GM21423 (cell line): ENCODE measurements around the gene PSMB7.
"Not testable (repeated sequence)": the region's sequence is repeated elsewhere in the genome, so short reads cannot be mapped to it uniquely, and the experiment has no call there.

Experiments
- ATAC-seq: cut with Tn5 transposase; IDR thresholded peaks from one replicate; pipeline ENCODE4 v1.9.1; 2021; ENCODE audit warnings: mild to moderate bottlenecking, moderate library complexity; ENCODE audit not compliant: unreplicated experiment

PSMB7 gene

GRCh38 chr9:124444166-124444565 is 28.9 kb upstream of the PSMB7 start:
- ATAC-seq, result no peak

- ATAC-seq, result no peak
Observed at GRCh38 chr9:124443625-124444024, 28.4 kb upstream of the PSMB7 start.

- no peak for ATAC-seq
Observed at GRCh38 chr9:124442826-124443225, 27.6 kb upstream of the PSMB7 start.

- ATAC-seq, result no peak
Observed at GRCh38 chr9:124442379-124442778, 27.1 kb upstream of the PSMB7 start.

GRCh38 chr9:124441291-124441690 is 26.0 kb upstream of the PSMB7 start:
- no peak for ATAC-seq

GRCh38 chr9:124440786-124441185 is 25.5 kb upstream of the PSMB7 start:
- no peak for ATAC-seq

GRCh38 chr9:124439686-124440243 is 24.5 kb upstream of the PSMB7 start:
- ATAC-seq, result no peak

GRCh38 chr9:124439086-124439485 is 23.8 kb upstream of the PSMB7 start:
- ATAC-seq, result no peak

- no peak for ATAC-seq
Observed at GRCh38 chr9:124438091-124438490, 22.8 kb upstream of the PSMB7 start.

- ATAC-seq, result no peak
Observed at GRCh38 chr9:124437086-124437485, 21.8 kb upstream of the PSMB7 start.

- no peak for ATAC-seq
Observed at GRCh38 chr9:124436320-124436719, 21.1 kb upstream of the PSMB7 start.

GRCh38 chr9:124429530-124429867 is 14.3 kb upstream of the PSMB7 start:
- ATAC-seq, result no peak

GRCh38 chr9:124428751-124429529 is 13.7 kb upstream of the PSMB7 start:
- ATAC-seq, result no peak

- ATAC-seq, result no peak
Observed at GRCh38 chr9:124427281-124427680, 12.0 kb upstream of the PSMB7 start.

- ATAC-seq, result no peak
Observed at GRCh38 chr9:124426361-124426760, 11.1 kb upstream of the PSMB7 start.

- ATAC-seq, result not testable (repeated sequence)
Observed at GRCh38 chr9:124425733-124426132, 10.5 kb upstream of the PSMB7 start.

GRCh38 chr9:124423591-124423990 is 8.3 kb upstream of the PSMB7 start:
- no peak for ATAC-seq

- ATAC-seq, result no peak
Observed at GRCh38 chr9:124423155-124423554, 7.9 kb upstream of the PSMB7 start.

GRCh38 chr9:124420991-124421543 is 5.8 kb upstream of the PSMB7 start:
- no peak for ATAC-seq

- ATAC-seq, result no peak
Observed at GRCh38 chr9:124419832-124420489, 4.7 kb upstream of the PSMB7 start.

- ATAC-seq, result no peak
Observed at GRCh38 chr9:124415852-124416484, 726 bp upstream of the PSMB7 start.

- ATAC-seq, result no peak
Observed at GRCh38 chr9:124414612-124415011, 630 bp downstream of the PSMB7 start.
